ENCODE results near the gene SYT5.
"Not testable (repeated sequence)": the region's sequence is repeated elsewhere in the genome, so short reads cannot be mapped to it uniquely, and the experiment has no call there.

SYT5 gene

DNA sequence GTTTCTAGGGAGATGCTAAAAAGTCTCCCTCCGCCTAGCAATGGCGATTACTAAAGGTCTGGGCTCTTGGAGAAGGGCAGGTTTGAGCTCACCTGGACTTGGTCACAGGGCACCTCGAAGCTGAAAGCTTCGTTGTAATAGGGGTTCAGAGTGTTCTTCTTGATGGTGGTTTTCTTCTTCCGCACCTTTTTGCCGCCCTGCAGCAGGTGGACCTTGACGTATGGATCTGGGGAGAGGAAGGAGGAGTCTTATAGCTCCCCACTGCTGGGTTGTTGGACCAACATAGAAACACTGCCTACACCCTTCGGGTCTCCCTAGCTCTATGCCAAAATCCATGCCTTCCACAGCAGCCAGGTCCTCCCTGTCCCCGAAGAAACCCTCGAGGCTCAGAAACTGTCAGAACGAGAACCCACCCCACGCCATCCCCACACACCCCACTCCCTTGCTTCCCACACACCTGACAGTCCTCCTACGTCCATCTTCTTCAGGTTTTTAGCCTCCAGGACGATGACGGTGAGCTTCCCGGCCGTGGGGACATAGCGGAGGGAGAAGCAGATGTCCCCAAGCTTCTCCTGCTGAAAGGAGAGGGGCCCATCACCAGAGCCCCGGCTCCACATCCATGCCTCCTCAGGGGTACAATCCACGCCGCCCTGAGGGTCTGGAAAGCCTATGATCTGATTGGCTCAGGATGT is 5.5 kb downstream of the SYT5 start:
- no peak overlapping the region for H3K4me3 ChIP-seq (replicated peaks; ENCODE audit: low read depth, low read length)
- TF ChIP-seq CTCF (IDR thresholded peaks at IDR 0.05; ENCODE audit: low read depth, low read length, missing control alignments), result no peak
- DNase-seq (ENCODE audit: extremely low read depth, low read depth), result no peak

DNA sequence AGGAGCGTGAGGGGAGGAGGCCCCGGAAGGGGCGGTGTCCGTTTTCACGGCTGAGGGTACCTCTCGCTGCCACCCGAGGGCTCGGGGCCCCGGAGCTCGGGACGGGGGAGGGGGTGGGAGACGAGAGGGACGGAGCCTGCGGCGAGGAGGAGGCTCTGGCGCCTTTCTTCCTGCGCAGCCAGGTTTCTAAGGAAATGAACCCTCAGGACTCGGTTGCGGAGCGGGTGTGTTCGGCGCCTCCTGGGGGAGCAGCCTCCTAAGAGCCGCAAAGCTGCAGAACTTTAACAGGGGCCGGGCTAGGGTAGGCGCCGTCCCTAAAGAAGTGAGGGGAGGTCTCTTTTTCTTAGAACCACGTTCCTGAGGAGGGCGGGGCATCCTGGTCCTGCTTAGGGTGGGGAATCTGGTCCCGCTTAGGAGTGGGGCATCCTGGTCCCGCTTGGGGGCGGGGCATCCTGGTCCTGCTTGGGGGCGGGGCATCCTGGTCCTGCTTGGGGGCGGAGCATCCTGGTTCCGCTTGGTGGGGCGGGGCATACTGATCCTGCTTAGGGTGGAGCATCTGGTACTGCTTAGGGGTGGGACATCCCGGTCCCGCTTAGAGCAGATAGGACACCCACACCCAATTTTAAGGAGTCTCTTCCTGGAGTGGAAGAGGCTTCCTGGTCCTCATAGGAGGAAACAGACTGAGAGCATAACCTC is 6.2 kb downstream of the SYT5 start:
- H3K4me3 ChIP-seq (replicated peaks; ENCODE audit: low read depth, low read length), result peak overlapping the region; percentile 47
- no peak for TF ChIP-seq CTCF (IDR thresholded peaks at IDR 0.05; ENCODE audit: low read depth, low read length, missing control alignments)
- no peak for DNase-seq (ENCODE audit: extremely low read depth, low read depth)

DNA sequence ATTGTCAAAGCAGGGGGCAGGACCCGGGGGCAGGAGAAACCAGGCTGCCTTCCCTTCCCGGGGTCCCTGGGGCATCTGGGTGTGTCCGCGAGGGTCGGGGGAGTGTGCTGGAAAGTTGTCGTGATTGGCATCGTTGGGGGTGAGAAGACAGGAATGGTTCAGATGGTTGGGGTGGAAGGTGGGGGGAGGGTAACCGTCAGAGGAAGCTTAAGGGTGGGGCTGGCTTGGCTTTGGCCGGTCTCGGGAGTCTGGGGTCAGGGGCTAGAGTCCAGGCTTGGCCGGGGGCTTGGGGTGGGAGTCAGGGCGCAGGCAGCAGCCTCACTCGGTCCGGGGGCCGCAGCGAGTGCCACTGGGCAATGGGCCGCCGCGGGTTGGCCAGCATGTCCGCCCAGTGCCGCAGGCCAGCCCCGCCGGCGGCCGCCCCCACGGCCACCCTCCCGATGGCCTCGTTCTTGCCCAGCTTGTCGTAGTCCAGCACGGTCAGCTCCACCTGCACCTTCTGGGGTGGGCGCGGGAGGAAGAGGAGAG is 6.8 kb downstream of the SYT5 start:
- DNase-seq (ENCODE audit: extremely low read depth, low read depth), result no peak

GRCh38 chr19:55172741-55173140 is 7.3 kb downstream of the SYT5 start:
- no peak for TF ChIP-seq CTCF (IDR thresholded peaks at IDR 0.05; ENCODE audit: low read depth, low read length, missing control alignments)
- H3K4me3 ChIP-seq (replicated peaks; ENCODE audit: low read depth, low read length), result peak overlapping the region; percentile 47
- DNase-seq (ENCODE audit: extremely low read depth, low read depth), result no peak

More for the DNA sequence above, 6.8 kb downstream of the SYT5 start:
- no peak for TF ChIP-seq CTCF (IDR thresholded peaks at IDR 0.05; ENCODE audit: low read depth, low read length, missing control alignments)
- H3K4me3 ChIP-seq (replicated peaks; ENCODE audit: low read depth, low read length), result peak overlapping the region; percentile 47

- DNase-seq (ENCODE audit: extremely low read depth, low read depth); H3K4me3 ChIP-seq (replicated peaks; ENCODE audit: low read depth, low read length): not testable (repeated sequence)
These were observed 7.8 kb downstream of the SYT5 start for GRCh38 chr19:55172318-55172717.

DNA sequence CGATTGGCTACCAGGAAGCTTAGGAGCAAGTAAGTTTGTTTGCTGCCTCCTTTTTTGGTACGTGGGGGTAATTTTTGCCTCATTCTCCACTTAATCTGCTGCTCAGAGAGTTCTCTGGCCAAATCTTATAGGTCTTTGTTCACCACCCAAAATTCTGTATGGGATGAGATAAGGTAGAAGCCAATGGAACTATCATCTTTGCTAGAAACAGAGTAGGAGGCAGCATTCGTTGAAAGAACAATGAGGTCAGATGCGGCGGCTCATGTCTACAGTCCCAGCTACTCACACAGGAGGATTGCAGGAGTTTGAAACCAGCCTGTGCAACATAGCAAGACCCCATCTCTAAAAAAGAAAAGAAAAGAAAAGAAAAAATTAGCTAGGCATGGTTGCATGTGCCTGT is 8.6 kb downstream of the SYT5 start:
- no peak overlapping the region for H3K4me3 ChIP-seq (replicated peaks; ENCODE audit: low read depth, low read length)
- no peak for TF ChIP-seq CTCF (IDR thresholded peaks at IDR 0.05; ENCODE audit: low read depth, low read length, missing control alignments)
- no peak for DNase-seq (ENCODE audit: extremely low read depth, low read depth)

- TF ChIP-seq CTCF (IDR thresholded peaks at IDR 0.05; ENCODE audit: low read depth, low read length, missing control alignments), result no peak
- no peak for DNase-seq (ENCODE audit: extremely low read depth, low read depth)
- no peak overlapping the region for H3K4me3 ChIP-seq (replicated peaks; ENCODE audit: low read depth, low read length)
These were observed 11.0 kb downstream of the SYT5 start for GRCh38 chr19:55169136-55169535.
